Activated CD8-positive, alpha-beta memory T cell treated with anti-CD3 and anti-CD28 coated beads for 4 hours (primary cell): ENCODE results near the gene PLRG1.

Source experiments
- DNase-seq, 2 donors: peaks; one replicate each; pipeline ENCODE4 v3.0.0-alpha.2; 2020; ENCODE audit warnings: low read depth in 2 of 2

PLRG1 gene

GRCh38 chr4:154574311-154574710 is 24.1 kb upstream of the PLRG1 start:
- DNase-seq: no peak

- no peak for DNase-seq
These were observed 23.1 kb upstream of the PLRG1 start for GRCh38 chr4:154573190-154573870.

GRCh38 chr4:154569584-154569983 is 19.4 kb upstream of the PLRG1 start:
- DNase-seq: no peak

DNA sequence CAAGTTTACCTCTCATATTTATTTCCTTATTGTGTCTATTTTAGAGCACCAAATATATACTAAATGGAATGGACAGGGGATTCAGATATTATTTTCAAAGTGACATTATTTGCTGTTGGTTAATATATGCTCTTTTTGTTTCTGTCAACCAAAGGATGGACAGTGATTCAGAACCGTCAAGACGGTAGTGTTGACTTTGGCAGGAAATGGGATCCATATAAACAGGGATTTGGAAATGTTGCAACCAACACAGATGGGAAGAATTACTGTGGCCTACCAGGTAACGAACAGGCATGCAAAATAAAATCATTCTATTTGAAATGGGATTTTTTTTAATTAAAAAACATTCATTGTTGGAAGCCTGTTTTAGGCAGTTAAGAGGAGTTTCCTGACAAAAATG is 18.8 kb upstream of the PLRG1 start:
- DNase-seq: no peak

- DNase-seq: no peak
These were observed 16.5 kb upstream of the PLRG1 start for GRCh38 chr4:154566639-154567204.

DNA sequence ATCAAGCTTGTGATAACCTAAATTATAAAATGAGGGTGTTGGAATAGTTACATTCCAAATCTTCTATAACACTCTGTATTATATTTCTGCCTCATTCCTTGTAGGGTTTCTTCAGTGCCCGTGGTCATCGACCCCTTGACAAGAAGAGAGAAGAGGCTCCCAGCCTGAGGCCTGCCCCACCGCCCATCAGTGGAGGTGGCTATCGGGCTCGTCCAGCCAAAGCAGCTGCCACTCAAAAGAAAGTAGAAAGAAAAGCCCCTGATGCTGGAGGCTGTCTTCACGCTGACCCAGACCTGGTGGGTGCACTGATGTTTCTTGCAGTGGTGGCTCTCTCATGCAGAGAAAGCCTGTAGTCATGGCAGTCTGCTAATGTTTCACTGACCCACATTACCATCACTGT is 15.5 kb upstream of the PLRG1 start:
- no peak for DNase-seq

- DNase-seq: no peak
These were observed 14.1 kb upstream of the PLRG1 start for GRCh38 chr4:154564311-154564710.

GRCh38 chr4:154562697-154563254 is 12.6 kb upstream of the PLRG1 start, which contains the start of gene FGB:
FGB (plus strand) TSS chr4:154563011; CDS start chr4:154563019, 8 bp downstream.
- DNase-seq: no peak

- DNase-seq: no peak
These were observed 10.6 kb upstream of the PLRG1 start for GRCh38 chr4:154560824-154561231.

DNA sequence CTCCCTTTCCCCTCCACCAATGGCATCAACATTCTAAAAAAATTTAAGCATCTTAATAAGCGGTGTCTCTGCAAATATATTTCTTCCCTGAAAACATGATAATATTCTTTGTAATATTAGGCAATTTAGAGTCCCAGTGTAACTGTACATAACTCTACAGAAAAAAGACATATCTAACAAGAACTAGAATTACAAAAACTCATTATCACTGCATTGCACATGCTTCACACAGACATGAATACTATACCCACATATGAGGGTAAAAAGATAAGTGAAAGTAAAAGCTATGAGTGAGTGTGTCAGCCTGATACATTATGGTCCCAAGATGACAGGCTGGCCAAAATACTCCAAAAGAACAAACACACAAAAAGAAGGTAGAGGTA is 10.2 kb upstream of the PLRG1 start:
- no peak for DNase-seq

DNA sequence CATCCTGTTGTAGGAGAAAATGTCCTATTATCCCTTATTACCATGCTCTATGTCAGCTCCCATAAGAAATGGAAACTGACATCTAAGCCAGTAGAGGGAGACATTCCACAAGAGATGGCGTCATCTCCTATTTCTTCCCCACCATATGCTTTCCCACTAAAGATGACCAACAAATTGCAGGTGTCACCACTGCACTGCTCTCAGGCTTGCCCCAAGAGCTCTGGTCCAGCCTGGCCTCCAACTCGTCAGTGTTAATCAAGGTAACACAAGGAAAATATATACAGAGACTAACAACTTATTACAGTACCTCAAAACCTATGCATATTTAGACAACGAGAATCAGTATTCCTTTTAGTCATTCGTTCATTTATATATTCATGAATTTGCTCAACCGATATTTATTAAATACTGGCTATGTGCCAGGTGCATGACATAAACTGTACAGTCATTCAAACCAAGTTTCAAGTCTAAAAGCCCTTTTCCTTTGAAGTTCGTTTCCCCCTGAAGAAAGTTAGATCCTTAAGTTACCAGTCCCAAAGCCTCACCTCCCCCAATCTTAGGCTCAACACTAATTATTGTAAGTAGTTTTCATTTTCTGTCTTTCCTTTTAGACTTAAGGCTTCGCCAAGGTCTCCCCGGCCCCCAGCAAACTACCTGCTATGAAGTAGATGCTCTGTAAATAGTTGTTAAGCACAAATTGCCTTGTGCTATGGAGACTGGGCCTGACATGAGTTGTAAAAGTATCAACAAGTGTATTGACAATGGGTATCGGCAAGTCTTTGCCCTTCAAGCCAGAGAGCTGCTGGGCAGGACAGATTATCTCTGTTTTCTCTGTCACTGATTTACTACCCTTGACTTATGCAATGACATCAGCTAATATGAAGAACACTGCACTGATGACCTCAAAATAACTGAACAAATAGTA is 9.6 kb upstream of the PLRG1 start:
- DNase-seq: no peak

DNA sequence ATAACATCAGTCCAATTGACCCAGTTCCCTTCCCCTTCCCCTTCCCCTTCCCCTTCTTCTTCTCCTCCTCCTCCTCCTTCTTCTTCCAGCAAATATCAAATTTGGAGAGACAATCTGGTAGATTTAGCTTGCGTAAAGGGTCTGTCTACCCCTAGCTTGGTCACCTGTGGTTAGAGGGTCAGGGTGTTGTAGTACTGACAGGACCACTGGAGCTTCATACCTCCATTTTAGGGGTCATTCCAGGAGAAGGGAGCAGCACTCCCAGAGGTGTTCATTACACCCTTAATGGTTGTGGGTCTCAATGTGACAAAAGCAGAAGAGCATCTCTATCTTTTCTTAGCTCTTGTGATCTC is 8.9 kb upstream of the PLRG1 start:
- no peak for DNase-seq

GRCh38 chr4:154551872-154552686 is 1.9 kb upstream of the PLRG1 start:
- DNase-seq: peak; percentile 19 to 55

DNA sequence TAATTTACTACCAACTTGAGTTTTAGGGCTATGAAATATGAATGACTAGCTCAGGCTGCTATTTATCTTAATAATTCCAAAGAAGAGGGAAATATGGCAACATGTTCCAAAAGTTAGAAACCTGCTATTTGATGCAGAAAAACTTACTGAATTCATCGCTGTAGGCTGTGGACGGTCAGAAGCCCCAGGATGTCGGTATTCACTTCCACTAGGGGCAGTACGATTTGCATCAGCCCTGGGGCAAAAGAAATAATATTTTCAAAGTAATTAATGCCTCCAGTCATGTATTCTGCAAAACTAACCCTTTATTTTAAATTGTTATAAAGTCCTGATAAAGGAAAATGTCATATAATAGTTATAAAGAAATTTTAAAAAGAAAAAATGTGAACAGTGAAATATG is 4.5 kb downstream of the PLRG1 start:
- DNase-seq: no peak

- DNase-seq: no peak
These were observed 7.8 kb downstream of the PLRG1 start for GRCh38 chr4:154542271-154542879.

- DNase-seq: no peak
These were observed 15.9 kb downstream of the PLRG1 start for GRCh38 chr4:154534296-154534695.

DNA sequence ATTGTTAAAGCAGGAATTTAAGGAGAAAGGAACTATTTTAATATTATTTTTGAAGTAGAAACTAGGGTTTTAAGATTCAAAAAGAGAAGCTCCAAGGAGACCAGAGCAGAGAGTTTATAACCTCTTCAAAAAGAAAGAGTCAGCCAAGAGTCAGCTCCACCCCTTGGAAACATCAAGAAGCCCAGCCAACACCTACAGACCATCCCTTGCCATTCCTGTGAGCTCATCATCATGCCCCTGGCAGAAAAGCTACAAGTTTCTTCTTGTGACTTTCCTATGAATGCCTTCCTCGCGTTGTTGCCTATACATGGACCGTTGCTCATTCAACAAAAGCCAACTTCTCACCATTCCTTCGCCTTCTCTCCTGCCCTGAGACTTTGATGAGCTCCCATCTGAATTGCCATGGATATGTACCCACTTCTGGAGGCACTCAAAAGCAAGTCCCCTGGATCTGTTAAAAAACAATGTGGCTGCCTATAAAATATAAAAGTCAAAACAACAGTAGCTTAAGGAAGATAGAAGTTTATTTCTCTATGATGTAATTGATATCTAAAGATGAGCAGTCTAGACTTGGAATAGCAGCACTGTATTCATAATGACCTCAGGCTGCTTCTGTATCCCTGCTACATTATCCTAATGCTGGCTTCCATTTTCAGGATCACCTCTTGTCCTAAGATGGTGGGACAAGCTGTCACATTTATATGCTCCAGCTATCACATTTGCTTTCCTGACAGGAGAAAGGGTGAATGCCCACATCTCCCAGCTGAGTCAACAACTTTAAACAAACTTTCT is 20.3 kb downstream of the PLRG1 start:
- no peak for DNase-seq

- no peak for DNase-seq
These were observed 21.3 kb downstream of the PLRG1 start for GRCh38 chr4:154528869-154529268.

GRCh38 chr4:154527308-154527707 is 22.9 kb downstream of the PLRG1 start:
- DNase-seq: no peak

GRCh38 chr4:154526151-154526550 is 24.0 kb downstream of the PLRG1 start:
- no peak for DNase-seq
